ENCODE data around the gene XRN1. TPM values are rescaled to one million over a fixed set of nuclear protein-coding genes. Genes with fewer than 3 reads are reported as not detected.

XRN1 gene, protein sequence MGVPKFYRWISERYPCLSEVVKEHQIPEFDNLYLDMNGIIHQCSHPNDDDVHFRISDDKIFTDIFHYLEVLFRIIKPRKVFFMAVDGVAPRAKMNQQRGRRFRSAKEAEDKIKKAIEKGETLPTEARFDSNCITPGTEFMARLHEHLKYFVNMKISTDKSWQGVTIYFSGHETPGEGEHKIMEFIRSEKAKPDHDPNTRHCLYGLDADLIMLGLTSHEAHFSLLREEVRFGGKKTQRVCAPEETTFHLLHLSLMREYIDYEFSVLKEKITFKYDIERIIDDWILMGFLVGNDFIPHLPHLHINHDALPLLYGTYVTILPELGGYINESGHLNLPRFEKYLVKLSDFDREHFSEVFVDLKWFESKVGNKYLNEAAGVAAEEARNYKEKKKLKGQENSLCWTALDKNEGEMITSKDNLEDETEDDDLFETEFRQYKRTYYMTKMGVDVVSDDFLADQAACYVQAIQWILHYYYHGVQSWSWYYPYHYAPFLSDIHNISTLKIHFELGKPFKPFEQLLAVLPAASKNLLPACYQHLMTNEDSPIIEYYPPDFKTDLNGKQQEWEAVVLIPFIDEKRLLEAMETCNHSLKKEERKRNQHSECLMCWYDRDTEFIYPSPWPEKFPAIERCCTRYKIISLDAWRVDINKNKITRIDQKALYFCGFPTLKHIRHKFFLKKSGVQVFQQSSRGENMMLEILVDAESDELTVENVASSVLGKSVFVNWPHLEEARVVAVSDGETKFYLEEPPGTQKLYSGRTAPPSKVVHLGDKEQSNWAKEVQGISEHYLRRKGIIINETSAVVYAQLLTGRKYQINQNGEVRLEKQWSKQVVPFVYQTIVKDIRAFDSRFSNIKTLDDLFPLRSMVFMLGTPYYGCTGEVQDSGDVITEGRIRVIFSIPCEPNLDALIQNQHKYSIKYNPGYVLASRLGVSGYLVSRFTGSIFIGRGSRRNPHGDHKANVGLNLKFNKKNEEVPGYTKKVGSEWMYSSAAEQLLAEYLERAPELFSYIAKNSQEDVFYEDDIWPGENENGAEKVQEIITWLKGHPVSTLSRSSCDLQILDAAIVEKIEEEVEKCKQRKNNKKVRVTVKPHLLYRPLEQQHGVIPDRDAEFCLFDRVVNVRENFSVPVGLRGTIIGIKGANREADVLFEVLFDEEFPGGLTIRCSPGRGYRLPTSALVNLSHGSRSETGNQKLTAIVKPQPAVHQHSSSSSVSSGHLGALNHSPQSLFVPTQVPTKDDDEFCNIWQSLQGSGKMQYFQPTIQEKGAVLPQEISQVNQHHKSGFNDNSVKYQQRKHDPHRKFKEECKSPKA (N-terminal part only)
- total RNA-seq (2022; extraction: Qiagen RNA extraction): 3.4 to 5.0 TPM (median 4.1 TPM) in 5 replicates

DNA sequence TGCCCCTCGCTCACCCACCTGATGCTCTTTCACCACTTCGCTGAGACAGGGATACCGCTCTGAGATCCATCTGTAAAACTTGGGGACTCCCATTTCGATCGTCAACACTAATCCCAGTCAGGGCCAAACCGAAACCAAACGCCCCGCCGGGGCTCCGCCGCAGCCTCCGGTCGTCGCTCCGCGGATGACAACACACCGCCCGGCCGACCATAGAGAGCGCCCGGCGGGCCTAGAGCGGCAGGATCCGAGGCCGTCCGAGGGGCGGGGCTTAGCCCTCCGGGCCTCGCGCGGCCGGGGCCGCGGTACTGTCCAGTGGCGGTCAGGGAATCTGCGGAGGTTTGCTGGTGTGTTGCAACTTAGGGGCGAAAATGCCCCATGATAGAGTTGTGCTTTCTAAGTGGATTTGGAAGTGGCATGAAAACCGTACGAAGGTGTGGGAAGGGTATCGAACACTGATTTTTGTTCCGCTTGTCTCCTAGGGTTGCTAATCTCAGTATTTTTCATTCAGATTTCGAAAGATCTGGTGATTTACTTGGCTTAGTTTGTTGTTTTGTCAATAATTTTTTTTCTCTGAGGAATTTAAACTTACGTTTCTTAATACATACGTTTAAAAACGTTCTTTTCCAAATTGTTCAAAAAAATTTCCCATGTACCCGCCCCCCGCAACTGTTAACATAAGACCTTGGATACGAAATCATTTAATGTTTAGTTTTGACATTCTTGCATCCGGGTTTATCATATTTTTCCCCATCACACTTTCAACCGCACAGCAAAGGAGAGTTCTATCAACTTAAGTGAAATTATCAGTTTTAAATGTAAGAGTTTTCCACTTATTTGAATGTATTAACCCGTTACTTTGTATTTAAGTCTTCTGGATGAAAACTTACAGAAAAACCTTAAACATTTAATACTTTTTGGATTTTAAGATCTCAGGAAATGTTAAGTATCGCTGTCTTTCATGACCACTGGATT is at the start of gene XRN1:
TSS of gene XRN1 (minus strand) at position 186 of the 972 bp plus-strand sequence. CDS start at position 93, 93 bp downstream.

Other genes with a start within 250 kb of the XRN1 start
- 3.6 to 7.7 TPM (median 6.1 TPM) in 5 replicates for gene GK5, start 222.5 kb downstream of the XRN1 start, total RNA-seq (2022; extraction: Qiagen RNA extraction)
- gene ATR, start 130.7 kb upstream of the XRN1 start, total RNA-seq (2022; extraction: Qiagen RNA extraction): 11.8 to 13.7 TPM (median 12.3 TPM) in 5 replicates
- 11.4 to 14.5 TPM (median 12.9 TPM) in 5 replicates for gene PLS1, start 148.4 kb upstream of the XRN1 start, total RNA-seq (2022; extraction: Qiagen RNA extraction)